Measurements from ENCODE around the gene BMPR1A.
A peak's percentile ranks its signal among the peaks of the same experiment; 100 is the strongest.

BMPR1A gene

GRCh38 chr10:86756511-86757112, at the start of gene BMPR1A:
TSS of gene BMPR1A (plus strand) at chr10:86756619. CDS start at chr10:86876019, 119,400 bp downstream.
- Histone ChIP-seq H3K4me3 (ENCODE audit: low read length) (peak within 1 kb of the TSS; percentile 82), H3K27ac (ENCODE audit: low read depth, low read length) (peak within 1 kb of the TSS; percentile 98), H3K9ac (ENCODE audit: low read length) (peak within 1 kb of the TSS; percentile 88), H3K36me3 (ENCODE audit: control insufficient read depth, insufficient read depth, low read length) (no peaks in the 10 kb centered on the region), H3K27me3 (ENCODE audit: control insufficient read depth, insufficient read depth, low read length) (no peaks in the 10 kb centered on the region), H3K4me1 (ENCODE audit: control insufficient read depth, insufficient read depth, low read length) (peaks cover 26% of the 10 kb centered on the region)

DNA sequence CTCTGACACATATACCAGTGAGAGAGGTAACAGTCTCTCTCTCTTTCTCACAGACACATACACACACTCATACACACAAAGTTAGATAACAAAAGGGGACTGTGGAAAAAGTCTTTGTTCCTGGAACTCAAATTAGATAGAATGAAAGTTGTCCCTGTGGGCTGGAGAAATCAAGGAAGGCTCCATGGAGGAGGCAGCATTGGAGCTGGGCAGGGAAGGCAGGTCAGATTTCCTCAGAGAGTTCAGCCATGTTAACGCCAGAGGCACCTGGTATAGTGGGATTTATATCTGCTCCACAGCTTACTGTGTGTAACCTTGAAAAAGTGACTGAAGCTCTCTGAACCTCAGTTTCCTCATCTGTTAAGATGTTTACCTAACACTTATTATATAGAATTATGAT, 49.4 kb upstream of the BMPR1A start:
- no peak overlapping the region for H3K4me3 ChIP-seq (ENCODE audit: low read length)
- H3K27me3 ChIP-seq (ENCODE audit: control insufficient read depth, insufficient read depth, low read length), result no peaks in the 10 kb centered on the region
- no peak overlapping the region for H3K9ac ChIP-seq (ENCODE audit: low read length)
- H3K4me1 ChIP-seq (ENCODE audit: control insufficient read depth, insufficient read depth, low read length), result peaks cover 6% of the 10 kb centered on the region
- no peaks in the 10 kb centered on the region for H3K36me3 ChIP-seq (ENCODE audit: control insufficient read depth, insufficient read depth, low read length)
- H3K27ac ChIP-seq (ENCODE audit: low read depth, low read length), result peak overlapping the region; percentile 37

DNA sequence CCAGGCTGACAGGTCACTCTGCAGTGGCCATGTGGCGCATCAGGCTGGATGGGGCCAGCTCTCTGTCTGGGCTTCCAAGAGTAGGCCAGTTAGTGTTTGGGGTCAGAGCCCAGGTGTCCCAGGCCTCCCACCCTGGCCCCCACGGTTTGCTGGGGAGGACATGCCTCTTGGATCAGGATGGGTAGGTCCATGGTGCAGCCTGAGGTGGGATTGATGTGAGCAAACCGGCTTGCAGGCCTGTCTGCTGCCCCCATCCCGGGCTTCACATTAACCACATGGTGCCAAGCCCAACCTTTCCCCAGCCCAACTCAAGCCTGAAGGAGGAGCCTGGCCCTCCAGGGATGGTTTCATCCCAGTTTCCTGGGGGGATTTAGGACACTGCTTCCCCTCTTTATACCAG, 48.9 kb upstream of the BMPR1A start:
- no peak overlapping the region for H3K9ac ChIP-seq (ENCODE audit: low read length)
- H3K36me3 ChIP-seq (ENCODE audit: control insufficient read depth, insufficient read depth, low read length), result no peaks in the 10 kb centered on the region
- no peak overlapping the region for H3K4me3 ChIP-seq (ENCODE audit: low read length)
- peaks cover 10% of the 10 kb centered on the region for H3K4me1 ChIP-seq (ENCODE audit: control insufficient read depth, insufficient read depth, low read length)
- no peaks in the 10 kb centered on the region for H3K27me3 ChIP-seq (ENCODE audit: control insufficient read depth, insufficient read depth, low read length)
- H3K27ac ChIP-seq (ENCODE audit: low read depth, low read length), result peak overlapping the region; percentile 37

DNA sequence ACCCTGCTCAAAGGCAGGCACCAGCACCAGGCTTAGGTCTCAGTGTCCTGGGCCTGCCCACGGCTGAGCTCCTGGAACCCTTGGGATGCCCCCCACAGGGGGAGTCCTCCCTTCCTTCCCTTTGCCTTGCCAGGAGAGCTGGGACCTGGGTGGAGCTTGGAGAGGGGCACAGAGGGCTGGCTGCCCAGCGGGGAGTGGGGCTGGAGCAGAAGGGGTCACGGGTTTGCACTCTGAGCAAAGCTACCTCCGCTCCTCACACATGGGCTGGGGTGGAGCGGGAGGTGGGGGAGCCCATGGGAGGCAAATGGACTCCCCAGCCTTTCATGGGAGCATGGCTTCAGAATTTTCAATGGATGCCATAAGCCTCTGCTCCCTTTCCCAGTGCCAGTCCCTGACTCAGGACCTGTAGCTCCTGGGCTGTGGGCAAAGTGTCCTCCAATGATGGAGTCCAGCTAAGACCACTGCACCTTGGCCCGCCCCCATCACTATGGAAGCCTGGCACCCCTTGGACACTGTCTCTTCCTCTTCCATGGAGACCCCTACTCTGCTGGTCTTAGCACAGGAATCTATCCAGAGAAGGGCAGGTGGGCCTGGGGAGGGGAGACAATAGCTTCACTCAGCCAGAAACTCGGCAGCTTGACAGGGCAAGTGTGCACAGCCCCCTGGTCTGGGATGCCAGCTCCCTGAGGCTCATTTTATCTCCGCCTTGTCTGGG, 48.2 kb upstream of the BMPR1A start:
- Histone ChIP-seq H3K4me1 (ENCODE audit: control insufficient read depth, insufficient read depth, low read length) (peaks cover 10% of the 10 kb centered on the region), H3K27me3 (ENCODE audit: control insufficient read depth, insufficient read depth, low read length) (no peaks in the 10 kb centered on the region), H3K4me3 (ENCODE audit: low read length) (no peak overlapping the region), H3K36me3 (ENCODE audit: control insufficient read depth, insufficient read depth, low read length) (no peaks in the 10 kb centered on the region), H3K9ac (ENCODE audit: low read length) (no peak overlapping the region), H3K27ac (ENCODE audit: low read depth, low read length) (peak overlapping the region; percentile 30)

GRCh38 chr10:86708783-86709380, 47.5 kb upstream of the BMPR1A start:
- Histone ChIP-seq H3K9ac (ENCODE audit: low read length) (no peak overlapping the region), H3K36me3 (ENCODE audit: control insufficient read depth, insufficient read depth, low read length) (no peaks in the 10 kb centered on the region), H3K4me3 (ENCODE audit: low read length) (no peak overlapping the region), H3K27me3 (ENCODE audit: control insufficient read depth, insufficient read depth, low read length) (no peaks in the 10 kb centered on the region), H3K27ac (ENCODE audit: low read depth, low read length) (peak overlapping the region; percentile 6), H3K4me1 (ENCODE audit: control insufficient read depth, insufficient read depth, low read length) (peaks cover 10% of the 10 kb centered on the region)

- H3K27ac ChIP-seq (ENCODE audit: low read depth, low read length), result peak overlapping the region; percentile 94
Observed at GRCh38 chr10:86709396-86710185, 46.8 kb upstream of the BMPR1A start.

GRCh38 chr10:86710987-86711512, 45.4 kb upstream of the BMPR1A start:
- peaks cover 10% of the 10 kb centered on the region for H3K4me1 ChIP-seq (ENCODE audit: control insufficient read depth, insufficient read depth, low read length)
- peak overlapping the region; percentile 94 for H3K27ac ChIP-seq (ENCODE audit: low read depth, low read length)
- no peaks in the 10 kb centered on the region for H3K27me3 ChIP-seq (ENCODE audit: control insufficient read depth, insufficient read depth, low read length)
- no peak overlapping the region for H3K9ac ChIP-seq (ENCODE audit: low read length)
- H3K4me3 ChIP-seq (ENCODE audit: low read length), result peak overlapping the region; percentile 65
- no peaks in the 10 kb centered on the region for H3K36me3 ChIP-seq (ENCODE audit: control insufficient read depth, insufficient read depth, low read length)

More at GRCh38 chr10:86709396-86710185, 46.8 kb upstream of the BMPR1A start:
- H3K9ac ChIP-seq (ENCODE audit: low read length), result no peak overlapping the region
- no peaks in the 10 kb centered on the region for H3K36me3 ChIP-seq (ENCODE audit: control insufficient read depth, insufficient read depth, low read length)
- no peak overlapping the region for H3K4me3 ChIP-seq (ENCODE audit: low read length)
- peaks cover 10% of the 10 kb centered on the region for H3K4me1 ChIP-seq (ENCODE audit: control insufficient read depth, insufficient read depth, low read length)
- H3K27me3 ChIP-seq (ENCODE audit: control insufficient read depth, insufficient read depth, low read length), result no peaks in the 10 kb centered on the region

DNA sequence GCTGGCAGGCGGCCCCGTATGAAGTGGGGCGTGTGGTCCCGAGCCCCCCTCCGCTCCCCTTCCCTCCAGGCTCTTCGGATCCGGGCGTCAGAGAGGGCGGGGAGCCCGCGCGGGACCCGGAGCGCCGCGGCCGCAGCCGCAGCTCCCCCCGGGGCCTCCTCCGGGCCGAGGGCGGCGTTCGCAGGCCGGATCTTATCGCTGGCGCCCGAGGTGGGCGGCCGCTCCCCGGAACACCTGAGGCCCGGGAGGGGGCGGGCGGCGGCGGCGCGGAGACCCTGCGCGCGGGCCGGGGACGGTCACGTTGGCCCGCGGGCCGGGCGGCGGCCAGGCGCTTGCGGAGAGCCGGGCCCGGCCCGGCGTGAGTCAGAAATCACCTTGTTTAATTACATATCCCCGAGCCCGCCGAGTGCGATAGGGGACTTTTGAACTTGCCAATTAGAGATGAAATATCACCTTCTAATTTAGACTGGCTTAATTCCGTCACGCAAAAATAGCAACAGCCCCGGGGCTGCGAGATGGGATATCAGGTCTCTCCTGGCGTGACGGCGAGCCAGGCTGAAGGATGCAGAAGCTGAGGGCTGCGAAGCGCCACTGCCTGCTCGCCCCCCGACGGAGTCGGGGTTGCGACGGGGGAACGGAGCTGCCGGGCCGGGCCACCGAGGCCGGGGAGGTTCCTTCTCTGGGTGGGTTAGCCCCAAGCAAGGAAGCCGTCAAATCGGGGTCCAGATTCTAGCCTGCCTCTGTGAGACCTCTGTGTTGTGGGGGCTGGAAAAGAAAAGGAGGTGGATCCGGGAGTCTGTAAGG, 44.7 kb upstream of the BMPR1A start:
- H3K4me3 ChIP-seq (ENCODE audit: low read length), result peak overlapping the region; percentile 65
- H3K36me3 ChIP-seq (ENCODE audit: control insufficient read depth, insufficient read depth, low read length), result no peaks in the 10 kb centered on the region
- no peaks in the 10 kb centered on the region for H3K27me3 ChIP-seq (ENCODE audit: control insufficient read depth, insufficient read depth, low read length)
- peak overlapping the region; percentile 89 for H3K27ac ChIP-seq (ENCODE audit: low read depth, low read length)
- peaks cover 10% of the 10 kb centered on the region for H3K4me1 ChIP-seq (ENCODE audit: control insufficient read depth, insufficient read depth, low read length)
- peak overlapping the region; percentile 71 for H3K9ac ChIP-seq (ENCODE audit: low read length)

DNA sequence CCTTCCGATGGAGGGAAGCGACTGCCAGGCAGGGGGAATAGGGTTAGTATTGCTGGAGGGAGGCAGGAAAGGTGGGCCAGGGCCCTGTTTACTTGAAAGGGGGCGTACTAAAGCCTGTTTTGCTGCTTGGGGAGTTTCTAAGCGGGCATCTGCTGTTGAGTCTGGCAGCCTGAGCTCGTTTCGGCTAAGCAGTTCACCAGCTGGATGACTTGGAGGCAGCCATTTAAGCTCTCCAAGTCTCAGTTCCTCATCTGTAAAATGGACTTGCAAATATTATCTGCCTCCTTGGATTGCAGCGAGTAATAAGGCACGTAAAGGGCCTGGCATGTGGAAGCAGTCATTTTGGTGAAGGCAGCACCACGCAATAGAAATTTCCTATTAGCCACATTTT, 44.1 kb upstream of the BMPR1A start:
- H3K4me1 ChIP-seq (ENCODE audit: control insufficient read depth, insufficient read depth, low read length), result peaks cover 10% of the 10 kb centered on the region
- H3K27me3 ChIP-seq (ENCODE audit: control insufficient read depth, insufficient read depth, low read length), result no peaks in the 10 kb centered on the region
- peak overlapping the region; percentile 65 for H3K4me3 ChIP-seq (ENCODE audit: low read length)
- peak overlapping the region; percentile 71 for H3K9ac ChIP-seq (ENCODE audit: low read length)
- H3K36me3 ChIP-seq (ENCODE audit: control insufficient read depth, insufficient read depth, low read length), result no peaks in the 10 kb centered on the region
- peak overlapping the region; percentile 89 for H3K27ac ChIP-seq (ENCODE audit: low read depth, low read length)

GRCh38 chr10:86715156-86715795, 41.1 kb upstream of the BMPR1A start:
- Histone ChIP-seq H3K27ac (ENCODE audit: low read depth, low read length) (no peak overlapping the region), H3K9ac (ENCODE audit: low read length) (no peak overlapping the region), H3K27me3 (ENCODE audit: control insufficient read depth, insufficient read depth, low read length) (no peaks in the 10 kb centered on the region), H3K4me3 (ENCODE audit: low read length) (no peak overlapping the region), H3K36me3 (ENCODE audit: control insufficient read depth, insufficient read depth, low read length) (no peaks in the 10 kb centered on the region), H3K4me1 (ENCODE audit: control insufficient read depth, insufficient read depth, low read length) (peaks cover 10% of the 10 kb centered on the region)

GRCh38 chr10:86715836-86716235, 40.6 kb upstream of the BMPR1A start:
- Histone ChIP-seq H3K4me1 (ENCODE audit: control insufficient read depth, insufficient read depth, low read length) (peaks cover 7% of the 10 kb centered on the region), H3K4me3 (ENCODE audit: low read length) (no peak overlapping the region), H3K9ac (ENCODE audit: low read length) (no peak overlapping the region), H3K27me3 (ENCODE audit: control insufficient read depth, insufficient read depth, low read length) (no peaks in the 10 kb centered on the region), H3K36me3 (ENCODE audit: control insufficient read depth, insufficient read depth, low read length) (no peaks in the 10 kb centered on the region), H3K27ac (ENCODE audit: low read depth, low read length) (no peak overlapping the region)

All from rectal smooth muscle tissue (tissue), 1 donor.